MM.1S (cell line): ENCODE measurements around the gene CCDC134.

Experiments
- DNase-seq: peaks from one replicate; pipeline ENCODE4 v3.0.0-alpha.2; 2015
- H2AFZ ChIP-seq: fragments of 300-600 bp; sonication (generic); 2 replicates; pipeline ENCODE4 v1.6.0; 2016; ENCODE audit warnings: antibody characterized with exemption, low read length
- H3F3A ChIP-seq: fragments of 300-600 bp; sonication (generic); 2 replicates; pipeline ENCODE4 v1.6.1; 2016; ENCODE audit warnings: mild to moderate bottlenecking, antibody characterized with exemption, low read length, moderate library complexity, mixed read lengths; ENCODE audit not compliant: insufficient read depth
- H3K27ac ChIP-seq: fragments of 300-600 bp; sonication (generic); 2 replicates; pipeline ENCODE4 v1.5.1; 2016; ENCODE audit warnings: mild to moderate bottlenecking, low read length
- H3K27me3 ChIP-seq: fragments of 300-600 bp; sonication (generic); replicated peaks from 2 replicates; pipeline ENCODE4 v1.6.0; 2016; ENCODE audit warnings: low read length; ENCODE audit not compliant: insufficient read depth
- H3K36me3 ChIP-seq: fragments of 300-600 bp; sonication (generic); replicated peaks from 2 replicates; pipeline ENCODE4 v1.6.1; 2016; ENCODE audit warnings: mild to moderate bottlenecking, low read length, mixed read lengths; ENCODE audit not compliant: insufficient read depth
- H3K4me1 ChIP-seq: fragments of 300-600 bp; sonication (generic); 2 replicates; pipeline ENCODE4 v1.6.1; 2016; ENCODE audit warnings: low read length, mixed read lengths
- H3K4me2 ChIP-seq: fragments of 300-600 bp; sonication (generic); 2 replicates; pipeline ENCODE4 v1.6.0; 2016; ENCODE audit warnings: low read depth, low read length
- H3K4me3 ChIP-seq: fragments of 300-600 bp; sonication (generic); 2 replicates; pipeline ENCODE4 v1.5.1; 2016; ENCODE audit warnings: low read length, mixed read lengths
- H3K79me2 ChIP-seq: fragments of 300-600 bp; sonication (generic); 2 replicates; pipeline ENCODE4 v1.6.1; 2016; ENCODE audit warnings: mixed run types, low read length, mixed read lengths
- H3K9ac ChIP-seq: fragments of 300-600 bp; sonication (generic); 2 replicates; pipeline ENCODE4 v1.6.1; 2016; ENCODE audit warnings: low read length, mixed read lengths
- H3K9me2 ChIP-seq: fragments of 300-600 bp; sonication (generic); replicated peaks from 2 replicates; pipeline ENCODE4 v1.6.1; 2016; ENCODE audit warnings: mild to moderate bottlenecking, low read length, mixed read lengths; ENCODE audit not compliant: insufficient read depth
- H3K9me3 ChIP-seq: fragments of 300-600 bp; sonication (generic); replicated peaks from 2 replicates; pipeline ENCODE4 v1.6.1; 2016; ENCODE audit warnings: mild to moderate bottlenecking, low read length, mixed read lengths; ENCODE audit not compliant: insufficient read depth
- H4K20me1 ChIP-seq: fragments of 300-600 bp; sonication (generic); 2 replicates; pipeline ENCODE4 v1.6.1; 2016; ENCODE audit warnings: mild to moderate bottlenecking, low read length, moderate library complexity, mixed read lengths; ENCODE audit not compliant: insufficient read depth
- CTCF ChIP-seq: fragments of 300-600 bp; sonication (generic); IDR thresholded peaks from 2 replicates; pipeline ENCODE4 v1.5.1; 2016; ENCODE audit warnings: antibody characterized with exemption, low read length, mixed read lengths
- EZH2 ChIP-seq: fragments of 300-600 bp; sonication (generic); optimal IDR thresholded peaks from 2 replicates; pipeline ENCODE3; 2017; ENCODE audit warnings: low read depth, mild to moderate bottlenecking, antibody characterized with exemption, low read length, mixed read lengths
- EZH2phosphoT487 ChIP-seq: fragments of 300-600 bp; sonication (generic); IDR thresholded peaks from 2 replicates; pipeline ENCODE4 v1.6.1; 2018; ENCODE audit warnings: antibody characterized with exemption, low read length

CCDC134 gene

DNA sequence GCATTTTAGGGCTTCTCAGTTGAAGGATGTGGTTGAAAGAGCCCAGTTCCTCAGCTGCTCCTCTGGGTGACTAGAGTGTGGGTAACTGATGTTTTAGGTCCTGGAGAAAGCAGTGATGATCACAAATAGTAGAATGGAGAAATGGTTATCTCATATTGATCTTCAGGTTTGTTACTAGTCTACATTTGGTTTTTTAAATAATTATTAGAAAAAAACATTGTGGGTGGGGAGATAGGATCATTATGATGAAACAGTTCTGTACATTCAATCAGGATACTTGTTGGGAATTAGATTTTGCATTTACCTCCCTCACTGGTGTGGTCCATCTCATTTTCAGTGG lies 57.4 kb downstream of the CCDC134 start:
- peaks cover 99% of the 10 kb centered on the region for H3K79me2 ChIP-seq
- no peak for DNase-seq
- H3K4me2 ChIP-seq, result no peak overlapping the region
- H3K4me1 ChIP-seq, result no peaks in the 10 kb centered on the region
- H3K9me2 ChIP-seq, result no peaks in the 10 kb centered on the region
- H3K9ac ChIP-seq, result no peak overlapping the region
- no peak overlapping the region for H3K27ac ChIP-seq
- H3K9me3 ChIP-seq, result no peaks in the 10 kb centered on the region
- H3K36me3 ChIP-seq, result 0 out of 2 replicates have a peak, but pooled peaks cover 7% of the 10 kb centered on the region
- no peaks in the 10 kb centered on the region for H3F3A ChIP-seq
- no peak overlapping the region for H2AFZ ChIP-seq
- no peak for TF ChIP-seq EZH2
- no peak for TF ChIP-seq EZH2phosphoT487
- TF ChIP-seq CTCF, result no peak
- no peaks in the 10 kb centered on the region for H3K27me3 ChIP-seq
- H3K4me3 ChIP-seq, result no peak overlapping the region
- H4K20me1 ChIP-seq, result peaks cover 71% of the 10 kb centered on the region

GRCh38 chr22:41862160-41862529 lies 61.7 kb downstream of the CCDC134 start:
- no peak for DNase-seq
- Histone ChIP-seq H3K27me3 (no peaks in the 10 kb centered on the region), H3K79me2 (peaks cover 98% of the 10 kb centered on the region), H3F3A (no peaks in the 10 kb centered on the region), H3K27ac (no peak overlapping the region), H4K20me1 (peaks cover 66% of the 10 kb centered on the region), H3K36me3 (peaks cover 15% of the 10 kb centered on the region; the same call in 1 of the 2 replicates), H3K4me2 (no peak overlapping the region), H3K4me1 (no peaks in the 10 kb centered on the region), H3K4me3 (no peak overlapping the region), H2AFZ (no peak overlapping the region), H3K9me2 (no peaks in the 10 kb centered on the region), H3K9me3 (no peaks in the 10 kb centered on the region), H3K9ac (no peak overlapping the region)
- no peak for TF ChIP-seq EZH2
- TF ChIP-seq CTCF, result no peak
- TF ChIP-seq EZH2phosphoT487, result no peak

GRCh38 chr22:41862530-41863266 lies 62.2 kb downstream of the CCDC134 start:
- no peaks in the 10 kb centered on the region for H3F3A ChIP-seq
- H3K4me1 ChIP-seq, result no peaks in the 10 kb centered on the region
- no peaks in the 10 kb centered on the region for H3K27me3 ChIP-seq
- no peak overlapping the region for H3K27ac ChIP-seq
- no peak for TF ChIP-seq EZH2
- no peak for TF ChIP-seq EZH2phosphoT487
- no peak for TF ChIP-seq CTCF
- peaks cover 60% of the 10 kb centered on the region for H4K20me1 ChIP-seq
- DNase-seq, result no peak
- H3K79me2 ChIP-seq, result peaks cover 95% of the 10 kb centered on the region
- H2AFZ ChIP-seq, result no peak overlapping the region
- no peak overlapping the region for H3K4me3 ChIP-seq
- no peak overlapping the region for H3K9ac ChIP-seq
- H3K9me2 ChIP-seq, result no peaks in the 10 kb centered on the region
- H3K36me3 ChIP-seq, result peaks cover 15% of the 10 kb centered on the region; the same call in 1 of the 2 replicates
- no peak overlapping the region for H3K4me2 ChIP-seq
- H3K9me3 ChIP-seq, result no peaks in the 10 kb centered on the region
